ENCODE data around the gene LIPT2. TPM values are rescaled to one million over a fixed set of nuclear protein-coding genes. Genes with fewer than 3 reads are reported as not detected.

LIPT2 gene
- total and polyA plus RNA-seq, 2 donors (not counting 3 experiments of a cell fraction or from before 2014, with no cell fraction given) = 1.7 to 4.1 TPM

GRCh38 chr11:74478877-74479731, 14.4 kb downstream of the LIPT2 start:
- Histone ChIP-seq H4K20me1 (replicated peaks; ENCODE audit: control insufficient read depth, extremely low read depth, insufficient read depth, low read length) (no peaks in the 10 kb centered on the region), H3K27ac (ENCODE audit: insufficient read depth, low read depth, low read length) (no peak overlapping the region), H3K4me3 (replicated peaks in 1 of 3; ENCODE audit: insufficient read depth in 1 of 3, low read depth in 1 of 3, low read length in 3 of 3) (no peak overlapping the region), H3K9me1 (replicated peaks; ENCODE audit: control insufficient read depth, extremely low read depth, insufficient read depth, low read length) (no peaks in the 10 kb centered on the region), H3K9me3 (replicated peaks; ENCODE audit: control insufficient read depth, insufficient read depth, low read length) (no peaks in the 10 kb centered on the region), H3K4me1 (ENCODE audit: control insufficient read depth, extremely low read depth, insufficient read depth, low read length) (no peaks in the 10 kb centered on the region), H2AFZ (ENCODE audit: low read depth, low read length) (no peak overlapping the region), H3K4me2 (ENCODE audit: insufficient read depth, low read length) (no peak overlapping the region), H3K27me3 (ENCODE audit: control insufficient read depth in 2 of 2, insufficient read depth in 2 of 2, low read length in 2 of 2) (peaks cover 0 to 2% of the 10 kb centered on the region in 2 experiments), H3K79me2 (ENCODE audit: control insufficient read depth, insufficient read depth, low read length) (no peaks in the 10 kb centered on the region), H3K36me3 (ENCODE audit: control insufficient read depth in 2 of 2, extremely low read depth in 1 of 2, insufficient read depth in 2 of 2, low read length in 2 of 2) (no peaks in the 10 kb centered on the region), H3K9ac (replicated peaks; ENCODE audit: extremely low read depth, insufficient read depth, low read length) (no peak overlapping the region)
- CTCF ChIA-PET = interaction anchor here (1.5 kb wide), 1 partner anchor 25 kb away, joined by 4 read pairs; no protein-coding TSS in a partner anchor
- POLR2A ChIA-PET = no interaction called here
- no peak for FAIRE-seq
- intact Hi-C loops (cut with micrococcal nuclease) = no loop called here
- no peak for DNase-seq (ENCODE audit: low read depth, low spot score)
- no TSS peak for BruUV-seq (replicated peaks)
- TF ChIP-seq, protein P1, sequence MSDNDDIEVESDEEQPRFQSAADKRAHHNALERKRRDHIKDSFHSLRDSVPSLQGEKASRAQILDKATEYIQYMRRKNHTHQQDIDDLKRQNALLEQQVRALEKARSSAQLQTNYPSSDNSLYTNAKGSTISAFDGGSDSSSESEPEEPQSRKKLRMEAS (IDR thresholded peaks at IDR 0.05; ENCODE audit: insufficient read depth, insufficient read length) = no peak
- TF ChIP-seq POLR2A (IDR thresholded peaks at IDR 0.05; ENCODE audit: low read depth, low read length) (no peak), JUN (IDR thresholded peaks at IDR 0.05; ENCODE audit: borderline replicate concordance, insufficient read depth, insufficient read length, low read depth) (no peak), MYC (IDR thresholded peaks at IDR 0.05; ENCODE audit: low read depth, low read length) (no peak)
- dilution Hi-C loops (cut with MboI; ENCODE audit: extremely low pct_ligation_motif_present, low sequenced_read_pairs) = loop anchor here (10.0 kb wide), 1 partner anchor 396 kb away; no protein-coding TSS in a partner anchor

DNA sequence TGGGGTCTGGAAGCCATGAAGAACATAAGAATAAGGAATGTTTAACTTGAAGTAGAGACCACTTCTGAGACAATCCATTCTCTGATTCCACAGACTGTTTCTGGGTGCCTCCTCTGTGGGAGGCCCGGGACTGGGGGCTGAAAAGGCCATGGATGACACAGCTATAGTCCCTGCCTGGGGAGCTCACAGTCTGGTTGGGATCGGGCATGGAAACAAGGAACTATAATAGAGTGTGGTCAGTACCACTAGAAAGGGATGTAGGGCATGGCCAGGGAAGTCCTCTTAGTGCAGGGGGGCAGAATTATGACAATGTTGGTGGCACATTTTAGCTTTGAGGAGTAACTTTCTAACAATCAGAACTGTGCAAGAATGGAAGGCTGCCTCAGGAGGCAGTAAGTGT, 17.0 kb downstream of the LIPT2 start:
- H3K79me2 ChIP-seq (ENCODE audit: control insufficient read depth, insufficient read depth, low read length) = no peaks in the 10 kb centered on the region
- H3K9me1 ChIP-seq (replicated peaks; ENCODE audit: control insufficient read depth, extremely low read depth, insufficient read depth, low read length) = no peaks in the 10 kb centered on the region
- ChIA-PET POLR2A (no interaction called here), CTCF (interaction anchor here (1.1 to 1.4 kb wide), 3 partner anchors 23 to 89 kb away, joined by 3 to 10 read pairs (median 4); no protein-coding TSS in a partner anchor)
- TF ChIP-seq GATA2 (IDR thresholded peaks at IDR 0.05; ENCODE audit: insufficient read depth, insufficient read length, low read depth, low read length) (no peak), FOS (IDR thresholded peaks at IDR 0.05; ENCODE audit: borderline replicate concordance, insufficient read depth, low read length) (no peak), POLR2AphosphoS5 (IDR thresholded peaks at IDR 0.05; ENCODE audit: insufficient read depth, low read depth, low read length) (no peak), POLR2A (IDR thresholded peaks at IDR 0.05; ENCODE audit: low read depth, low read length) (no peak), MYC (IDR thresholded peaks at IDR 0.05; ENCODE audit: low read depth, low read length) (no peak), JUN (IDR thresholded peaks at IDR 0.05; ENCODE audit: borderline replicate concordance, insufficient read depth, insufficient read length, low read depth) (no peak), CTCF (IDR thresholded peaks at IDR 0.05; ENCODE audit: extremely low read depth in 1 of 2, insufficient read depth in 1 of 2, low read depth in 1 of 2, low read length in 2 of 2) (no peak), EZH2 (IDR thresholded peaks at IDR 0.05; ENCODE audit: borderline replicate concordance, low read depth, low read length, severe bottlenecking) (no peak)
- TF ChIP-seq, protein P1 (IDR thresholded peaks at IDR 0.05; ENCODE audit: insufficient read depth, insufficient read length) = no peak
- H2AFZ ChIP-seq (ENCODE audit: low read depth, low read length) = no peak overlapping the region
- H3K9me3 ChIP-seq (replicated peaks; ENCODE audit: control insufficient read depth, insufficient read depth, low read length) = no peaks in the 10 kb centered on the region
- DNase-seq (ENCODE audit: low read depth, low spot score) (no peak), FAIRE-seq (no peak)
- no peak overlapping the region for H3K4me3 ChIP-seq (replicated peaks in 1 of 3; ENCODE audit: insufficient read depth in 1 of 3, low read depth in 1 of 3, low read length in 3 of 3)
- BruUV-seq (replicated peaks) = no TSS peak
- no peak overlapping the region for H3K4me2 ChIP-seq (ENCODE audit: insufficient read depth, low read length)
- no peaks in the 10 kb centered on the region for H4K20me1 ChIP-seq (replicated peaks; ENCODE audit: control insufficient read depth, extremely low read depth, insufficient read depth, low read length)
- intact Hi-C loops (cut with micrococcal nuclease) (no loop called here), dilution Hi-C loops (cut with MboI; ENCODE audit: extremely low pct_ligation_motif_present, low sequenced_read_pairs) (loop anchor here (10.0 kb wide), 1 partner anchor 398 kb away; no protein-coding TSS in a partner anchor)
- H3K27ac ChIP-seq (ENCODE audit: insufficient read depth, low read depth, low read length) = no peak overlapping the region
- no peak overlapping the region for H3K9ac ChIP-seq (replicated peaks; ENCODE audit: extremely low read depth, insufficient read depth, low read length)
- H3K36me3 ChIP-seq (ENCODE audit: control insufficient read depth in 2 of 2, extremely low read depth in 1 of 2, insufficient read depth in 2 of 2, low read length in 2 of 2) = no peaks in the 10 kb centered on the region
- H3K27me3 ChIP-seq (ENCODE audit: control insufficient read depth in 2 of 2, insufficient read depth in 2 of 2, low read length in 2 of 2) = peaks cover 0 to 4% of the 10 kb centered on the region in 2 experiments
- peaks cover 3% of the 10 kb centered on the region for H3K4me1 ChIP-seq (ENCODE audit: control insufficient read depth, extremely low read depth, insufficient read depth, low read length)
